ENCODE data around the gene CALU. TPM values are rescaled to one million over a fixed set of nuclear protein-coding genes. Genes with fewer than 3 reads are reported as not detected.

Gene CALU
- total RNA-seq, 2 experiments from 2014 or later, result 30.9 to 33.1 TPM

DNA sequence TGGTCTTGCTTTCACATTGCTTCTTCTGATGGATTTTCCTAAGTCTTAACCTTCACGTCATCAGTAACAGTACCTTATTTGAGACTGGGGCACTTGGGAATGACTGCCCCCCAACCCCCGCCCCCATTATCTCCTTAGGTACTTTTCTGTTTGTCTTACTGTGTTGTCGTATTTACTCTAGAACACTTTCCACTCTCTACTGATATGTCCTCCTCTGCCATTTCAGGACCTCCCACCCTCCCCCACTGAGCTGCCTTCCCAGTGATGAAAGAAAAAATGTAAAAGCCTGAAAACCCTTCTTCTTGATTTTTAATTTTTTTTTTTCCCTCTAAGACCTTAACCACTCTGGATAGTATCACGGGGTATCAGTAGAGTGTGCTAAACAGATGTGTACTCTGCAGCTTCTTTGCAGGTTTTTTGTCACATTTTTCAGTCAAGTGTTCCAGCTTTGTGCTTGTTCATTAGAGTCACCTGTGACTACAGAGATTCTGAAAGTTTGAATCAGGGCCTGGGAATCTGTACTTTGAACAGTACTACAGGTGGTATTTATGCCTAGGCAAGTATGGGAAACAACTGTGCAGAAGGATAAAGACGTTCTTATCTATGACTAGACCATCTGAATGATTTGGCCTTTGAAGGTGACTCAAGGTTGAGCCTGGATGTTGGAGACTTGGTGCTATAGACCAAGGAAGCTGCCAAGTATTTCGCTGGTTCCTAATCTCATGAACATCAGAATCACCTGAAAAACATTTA, 8.3 kb downstream of the CALU start:
- Mint-ChIP-seq H3K36me3 (ENCODE audit: low read depth) (peaks cover 42% of the 10 kb centered on the region), H3K4me3 (no peak overlapping the region), H3K4me1 (ENCODE audit: low read depth) (peaks cover 33% of the 10 kb centered on the region), H3K9me3 (no peaks in the 10 kb centered on the region), H3K27me3 (no peaks in the 10 kb centered on the region), H3K27ac (no peak overlapping the region)
- intact Hi-C loops (cut with micrococcal nuclease), result no loop called here
- POLR2A ChIA-PET, result interaction anchor here (0.6 kb wide), 1 partner anchor 18 kb away, joined by 3 read pairs; no protein-coding TSS in a partner anchor
- DNase-seq (no peak), ATAC-seq (no peak)
- CTCF ChIA-PET, result no interaction called here
- TF ChIP-seq, protein P1, sequence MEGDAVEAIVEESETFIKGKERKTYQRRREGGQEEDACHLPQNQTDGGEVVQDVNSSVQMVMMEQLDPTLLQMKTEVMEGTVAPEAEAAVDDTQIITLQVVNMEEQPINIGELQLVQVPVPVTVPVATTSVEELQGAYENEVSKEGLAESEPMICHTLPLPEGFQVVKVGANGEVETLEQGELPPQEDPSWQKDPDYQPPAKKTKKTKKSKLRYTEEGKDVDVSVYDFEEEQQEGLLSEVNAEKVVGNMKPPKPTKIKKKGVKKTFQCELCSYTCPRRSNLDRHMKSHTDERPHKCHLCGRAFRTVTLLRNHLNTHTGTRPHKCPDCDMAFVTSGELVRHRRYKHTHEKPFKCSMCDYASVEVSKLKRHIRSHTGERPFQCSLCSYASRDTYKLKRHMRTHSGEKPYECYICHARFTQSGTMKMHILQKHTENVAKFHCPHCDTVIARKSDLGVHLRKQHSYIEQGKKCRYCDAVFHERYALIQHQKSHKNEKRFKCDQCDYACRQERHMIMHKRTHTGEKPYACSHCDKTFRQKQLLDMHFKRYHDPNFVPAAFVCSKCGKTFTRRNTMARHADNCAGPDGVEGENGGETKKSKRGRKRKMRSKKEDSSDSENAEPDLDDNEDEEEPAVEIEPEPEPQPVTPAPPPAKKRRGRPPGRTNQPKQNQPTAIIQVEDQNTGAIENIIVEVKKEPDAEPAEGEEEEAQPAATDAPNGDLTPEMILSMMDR (IDR thresholded peaks at IDR 0.05), result no peak

DNA sequence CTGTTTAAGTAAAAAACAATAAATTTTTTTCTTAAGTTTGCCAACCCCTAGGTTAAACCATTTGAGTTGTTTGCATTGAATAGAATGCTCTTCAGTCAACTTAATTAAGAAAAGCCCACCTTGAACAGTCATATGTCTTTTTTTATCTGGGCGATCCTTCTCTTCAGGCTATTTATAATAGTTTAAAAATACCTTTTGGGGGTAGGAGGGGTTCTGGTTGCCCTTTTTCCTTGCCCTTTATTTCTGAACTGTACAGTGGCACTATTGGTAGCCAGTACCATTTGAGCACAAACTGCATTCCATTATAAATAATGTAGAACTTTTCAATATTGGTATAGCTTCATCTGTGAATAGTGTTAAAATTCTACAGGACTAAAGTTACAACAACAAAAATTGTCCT, 13.1 kb downstream of the CALU start:
- ChIA-PET CTCF (interaction anchor here (1.5 kb wide), 1 partner anchor 14 kb away, joined by 5 read pairs; no protein-coding TSS in a partner anchor), POLR2A (interaction anchor here (1.4 kb wide), 1 partner anchor 12 kb away, joined by 3 read pairs; no protein-coding TSS in a partner anchor)
- no peak overlapping the region for H3K27ac Mint-ChIP-seq
- ATAC-seq, result no peak
- H3K4me3 Mint-ChIP-seq, result no peak overlapping the region
- H3K36me3 Mint-ChIP-seq (ENCODE audit: low read depth), result peaks cover 48% of the 10 kb centered on the region
- H3K4me1 Mint-ChIP-seq (ENCODE audit: low read depth), result peaks cover 14% of the 10 kb centered on the region
- no peaks in the 10 kb centered on the region for H3K27me3 Mint-ChIP-seq
- TF ChIP-seq, protein P1 (IDR thresholded peaks at IDR 0.05), result no peak
- no peak for DNase-seq
- intact Hi-C loops (cut with micrococcal nuclease), result no loop called here
- H3K9me3 Mint-ChIP-seq, result no peaks in the 10 kb centered on the region

DNA sequence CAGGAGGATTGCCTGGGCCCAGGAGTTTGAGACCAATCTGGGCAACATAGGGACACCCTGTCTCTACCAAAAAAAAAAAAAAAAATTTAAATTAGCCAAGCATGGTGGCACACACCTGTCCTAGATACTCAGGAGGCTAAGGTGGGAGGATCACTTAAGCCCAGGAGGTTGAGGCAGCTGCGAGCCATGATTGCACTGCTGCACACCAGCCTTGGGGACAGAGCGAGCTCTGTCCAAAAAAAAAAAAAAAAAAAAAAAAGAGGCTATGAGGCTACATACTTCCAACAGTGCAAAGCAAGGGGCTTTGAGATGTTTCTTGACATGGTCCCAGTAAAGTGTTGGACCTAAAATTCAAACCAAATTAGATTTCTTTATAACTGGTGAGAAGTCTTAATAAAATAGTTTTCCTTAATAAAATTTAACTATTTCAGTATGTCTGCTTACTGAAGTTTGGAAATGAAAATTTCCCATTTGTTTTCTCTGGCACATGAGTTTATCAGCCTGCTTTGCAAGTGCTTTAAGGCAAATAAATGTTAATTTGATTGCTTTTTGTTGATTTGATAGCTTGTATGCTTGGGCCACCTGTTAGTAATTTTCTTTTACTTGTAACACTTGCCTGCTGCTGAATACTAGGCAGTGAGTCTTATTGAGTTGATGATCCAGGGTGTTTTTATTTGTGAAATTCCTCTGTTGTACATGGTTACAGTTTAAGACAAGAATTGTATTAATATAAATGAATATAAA, 16.1 kb downstream of the CALU start:
- no peak overlapping the region for H3K27ac Mint-ChIP-seq
- CTCF ChIA-PET, result interaction anchor here (1.2 to 2.1 kb wide), 2 partner anchors 12 to 15 kb away, joined by 3 to 5 read pairs; no protein-coding TSS in a partner anchor

DNA sequence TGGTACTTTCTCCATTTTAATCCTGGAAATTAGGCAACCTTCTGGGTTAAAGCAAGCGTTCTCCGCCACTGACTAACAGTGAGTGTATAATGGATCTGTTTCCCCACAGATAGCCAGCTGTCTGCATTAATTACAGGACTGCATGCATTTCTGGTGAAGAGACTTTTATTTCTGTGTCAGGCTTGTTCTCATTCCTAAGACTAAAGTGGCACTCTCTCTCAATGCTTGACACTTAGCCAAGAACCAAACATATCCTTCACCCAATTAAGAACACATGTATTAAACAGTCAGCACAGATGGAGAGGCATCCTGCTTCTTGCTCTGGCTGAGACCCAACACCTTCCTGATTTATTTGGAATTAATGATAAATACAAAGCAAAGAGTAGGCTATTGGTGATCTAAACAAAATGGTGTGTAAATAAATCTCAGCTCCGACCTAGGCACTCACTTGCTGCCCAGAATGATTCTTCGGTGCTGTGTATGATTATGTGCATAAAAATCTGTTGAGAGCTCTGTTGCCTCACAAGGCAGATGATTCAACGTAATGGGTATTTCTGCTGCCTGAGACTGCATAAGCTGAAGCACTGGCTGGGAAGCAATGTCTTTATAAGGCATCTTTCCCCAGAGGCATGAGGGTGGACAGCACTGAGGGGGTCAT, 16.8 kb downstream of the CALU start:
- Mint-ChIP-seq H3K9me3 (no peaks in the 10 kb centered on the region), H3K36me3 (ENCODE audit: low read depth) (peaks cover 32% of the 10 kb centered on the region), H3K4me1 (ENCODE audit: low read depth) (peaks cover 8% of the 10 kb centered on the region), H3K4me3 (no peak overlapping the region), H3K27me3 (no peaks in the 10 kb centered on the region), H3K27ac (no peak overlapping the region)
- POLR2A ChIA-PET, result interaction anchor here (0.7 kb wide), 1 partner anchor 10 kb away, joined by 3 read pairs; no protein-coding TSS in a partner anchor
- intact Hi-C loops (cut with micrococcal nuclease), result no loop called here
- TF ChIP-seq, protein P1 (IDR thresholded peaks at IDR 0.05), result no peak
- CTCF ChIA-PET, result interaction anchor here (1.2 kb wide), 1 partner anchor 64 kb away, joined by 3 read pairs; no protein-coding TSS in a partner anchor
- ATAC-seq (no peak), DNase-seq (no peak)

More for the DNA sequence above, 16.1 kb downstream of the CALU start:
- Mint-ChIP-seq H3K9me3 (no peaks in the 10 kb centered on the region), H3K4me3 (no peak overlapping the region), H3K4me1 (ENCODE audit: low read depth) (peaks cover 8% of the 10 kb centered on the region), H3K36me3 (ENCODE audit: low read depth) (peaks cover 36% of the 10 kb centered on the region), H3K27me3 (no peaks in the 10 kb centered on the region)
- POLR2A ChIA-PET, result no interaction called here
- intact Hi-C loops (cut with micrococcal nuclease), result no loop called here
- DNase-seq, result no peak
- no peak for ATAC-seq
- TF ChIP-seq, protein P1 (IDR thresholded peaks at IDR 0.05), result no peak
